Measurements from ENCODE around the gene ENAH.

GRCh38 chr1:225504776-225505175, 148.1 kb downstream of the ENAH start:
- TF ChIP-seq, protein P1, sequence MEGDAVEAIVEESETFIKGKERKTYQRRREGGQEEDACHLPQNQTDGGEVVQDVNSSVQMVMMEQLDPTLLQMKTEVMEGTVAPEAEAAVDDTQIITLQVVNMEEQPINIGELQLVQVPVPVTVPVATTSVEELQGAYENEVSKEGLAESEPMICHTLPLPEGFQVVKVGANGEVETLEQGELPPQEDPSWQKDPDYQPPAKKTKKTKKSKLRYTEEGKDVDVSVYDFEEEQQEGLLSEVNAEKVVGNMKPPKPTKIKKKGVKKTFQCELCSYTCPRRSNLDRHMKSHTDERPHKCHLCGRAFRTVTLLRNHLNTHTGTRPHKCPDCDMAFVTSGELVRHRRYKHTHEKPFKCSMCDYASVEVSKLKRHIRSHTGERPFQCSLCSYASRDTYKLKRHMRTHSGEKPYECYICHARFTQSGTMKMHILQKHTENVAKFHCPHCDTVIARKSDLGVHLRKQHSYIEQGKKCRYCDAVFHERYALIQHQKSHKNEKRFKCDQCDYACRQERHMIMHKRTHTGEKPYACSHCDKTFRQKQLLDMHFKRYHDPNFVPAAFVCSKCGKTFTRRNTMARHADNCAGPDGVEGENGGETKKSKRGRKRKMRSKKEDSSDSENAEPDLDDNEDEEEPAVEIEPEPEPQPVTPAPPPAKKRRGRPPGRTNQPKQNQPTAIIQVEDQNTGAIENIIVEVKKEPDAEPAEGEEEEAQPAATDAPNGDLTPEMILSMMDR (IDR thresholded peaks at IDR 0.05) = no peak
- TF ChIP-seq EZH2 (IDR thresholded peaks at IDR 0.05; ENCODE audit: borderline replicate concordance, insufficient read depth, low read depth, low read length, poor library complexity, severe bottlenecking) = no peak

Data from B cell (primary cell).